SH-SY5Y (cell line): ENCODE data around the gene CD276.

Experiments used
- GATA2 ChIP-seq: IDR thresholded peaks from 2 replicates; pipeline ENCODE4 v1.6.1; 2011; ENCODE audit warnings: mild to moderate bottlenecking, low read depth, low read length
- GATA3 ChIP-seq: IDR thresholded peaks from 2 replicates; pipeline ENCODE4 v1.6.1; 2011; ENCODE audit warnings: low read depth, mild to moderate bottlenecking, low read length, moderate library complexity

- no peak for TF ChIP-seq GATA2
- TF ChIP-seq GATA3 = no peak
Observed at GRCh38 chr15:73717802-73718201, 33.6 kb downstream of the CD276 start.
